Transverse colon (tissue), 4 donors: ENCODE results near the gene RELL1. TPM values are rescaled to one million over a fixed set of nuclear protein-coding genes. Genes with fewer than 3 reads are reported as not detected.

Experiments
- DNase-seq: peaks from one replicate; pipeline ENCODE4 v3.0.0-alpha.2; 2019
- H3K27ac ChIP-seq, 4 donors: fragments of 200-600 bp; sonication (generic); 2 replicates each; pipeline ENCODE4 v1.5.1; 2016 to 2018; ENCODE audit warnings: inconsistent platforms in 4 of 4
- H3K27me3 ChIP-seq: fragments of 200-600 bp; sonication (generic); 2 replicates; pipeline ENCODE4 v1.5.1; 2017; ENCODE audit warnings: inconsistent platforms
- H3K36me3 ChIP-seq, 4 donors: fragments of 200-600 bp; sonication (generic); 2 replicates each; pipeline ENCODE4 v1.5.1; 2017 to 2019; ENCODE audit warnings: inconsistent platforms in 4 of 4
- H3K4me1 ChIP-seq, 4 donors: fragments of 200-600 bp; sonication (generic); 2 replicates each; pipeline ENCODE4 v1.5.1; 2017 to 2020; ENCODE audit warnings: inconsistent platforms in 4 of 4
- H3K4me3 ChIP-seq, 4 donors: fragments of 200-600 bp; sonication (generic); 1 replicate in 1 of 4; 2 replicates in 3 of 4; pipeline versions ENCODE4 v1.5.1 to v1.6.1; 2017 to 2019; ENCODE audit warnings: inconsistent platforms in 4 of 4
- H3K9me3 ChIP-seq, 2 donors: fragments of 200-600 bp; sonication (generic); 2 replicates each; pipeline ENCODE4 v1.5.1; 2017 to 2019; ENCODE audit warnings: inconsistent platforms in 2 of 2
- CTCF ChIP-seq, 5 experiments: fragments of 200-600 bp in 3 of 5; fragments of 450-650 bp in 2 of 5; sonication (generic) in 3 of 5; IDR thresholded peaks; 1 replicate in 2 of 5; 2 replicates in 3 of 5; pipeline ENCODE4 v1.5.1; 2016 to 2017; ENCODE audit warnings: antibody characterized with exemption in 5 of 5, inconsistent platforms in 3 of 5, mild to moderate bottlenecking in 2 of 5, moderate library complexity in 1 of 5
- EP300 ChIP-seq: sonication (generic); formaldehyde crosslinking; IDR thresholded peaks from one replicate; pipeline ENCODE4 v1.6.1; 2017; ENCODE audit warnings: antibody characterized with exemption, low read depth
- POLR2A ChIP-seq: fragments of 450-650 bp; IDR thresholded peaks from one replicate; pipeline ENCODE4 v1.6.1; 2016; ENCODE audit warnings: antibody characterized with exemption, mild to moderate bottlenecking, moderate library complexity
- POLR2AphosphoS5 ChIP-seq, 3 donors: sonication (generic); formaldehyde crosslinking; IDR thresholded peaks; one replicate each; pipeline ENCODE4 v1.6.1; 2016; ENCODE audit warnings: antibody characterized with exemption in 3 of 3
- WGBS, 2 donors: methylation state at CpG; one replicate each; pipeline ENCODE4 v1.1.5; 2018; ENCODE audit warnings: low coverage in 1 of 2; 5-methylcytosine and 5-hydroxymethylcytosine counted together
- in situ Hi-C, 4 donors: fragments of 200-750 bp; cut with MboI; loops; one replicate each; pipeline versions ENCODE4 v1.15.0 to v1.15.1; 2017; ENCODE audit warnings: low sequenced_read_pairs in 3 of 4, low pct_ligation_motif_present in 1 of 4, low pct_unique_long_range_greater_than_20kb in 1 of 4
- intact Hi-C: fragments of 100-400 bp; cut with DNase I; formaldehyde crosslinking; loops from one replicate; pipeline ENCODE4 v1.15.1; 2023; ENCODE audit warnings: low total_unique reads
- total RNA-seq, 4 donors: library from RNA; depleted of rRNA; stranded (reverse); fragments of >200 nt; gene quantifications; one replicate each; pipeline ENCODE4 v1.1.0, GENCODE V29; 2016

RELL1 gene
- total RNA-seq, 4 donors from 2014 or later: 9.2 to 192 (median 107) TPM

- TF ChIP-seq POLR2AphosphoS5 (IDR thresholded peaks at IDR 0.05) (no peak), POLR2A (no peak), EP300 (no peak), CTCF (IDR thresholded peaks at IDR 0.05) (no peak)
- no peak for DNase-seq
- Histone ChIP-seq H3K4me3 (no peak overlapping the region), H3K27me3 (no peaks in the 10 kb centered on the region), H3K36me3 (peaks cover 0 to 3% (median 0%) of the 10 kb centered on the region in 4 donors), H3K9me3 (no peaks in the 10 kb centered on the region), H3K4me1 (no peaks in the 10 kb centered on the region), H3K27ac (no peak overlapping the region)
- intact Hi-C loops: no loop called here
- in situ Hi-C loops: loop anchor here in 2 of 4 donors (25.0 kb wide), 1 partner anchor 422 kb away; no protein-coding TSS in a partner anchor
- WGBS, 2 donors: 84 to 85% methylated on average over 5 of the region's 5 CpGs
Observed at GRCh38 chr4:37615059-37615719, 71.0 kb downstream of the RELL1 start.

GRCh38 chr4:37612811-37613210 lies 73.4 kb downstream of the RELL1 start:
- peaks cover 0 to 4% of the 10 kb centered on the region in 2 donors for H3K9me3 ChIP-seq

GRCh38 chr4:37609626-37610025 lies 76.5 kb downstream of the RELL1 start:
- TF ChIP-seq POLR2AphosphoS5 (IDR thresholded peaks at IDR 0.05) (no peak), POLR2A (no peak), CTCF (IDR thresholded peaks at IDR 0.05) (no peak), EP300 (no peak)
- Histone ChIP-seq H3K27ac (no peak overlapping the region), H3K36me3 (peaks cover 0 to 10% (median 0%) of the 10 kb centered on the region in 4 donors), H3K9me3 (peaks cover 0 to 4% of the 10 kb centered on the region in 2 donors), H3K4me3 (no peak overlapping the region), H3K27me3 (no peaks in the 10 kb centered on the region), H3K4me1 (no peaks in the 10 kb centered on the region)
- in situ Hi-C loops: loop anchor here (10.0 to 25.0 kb wide), 5 partner anchors 165 to 428 kb away; no protein-coding TSS in a partner anchor
- intact Hi-C loops: loop anchor here (10.0 kb wide), 2 partner anchors 185 to 425 kb away; no protein-coding TSS in a partner anchor
- no peak for DNase-seq

More at GRCh38 chr4:37612811-37613210, 73.4 kb downstream of the RELL1 start:
- no peak for DNase-seq
- no peak overlapping the region for H3K4me3 ChIP-seq
- H3K27me3 ChIP-seq: no peaks in the 10 kb centered on the region
- in situ Hi-C loops (loop anchor here in 2 of 4 donors (25.0 kb wide), 1 partner anchor 424 kb away; no protein-coding TSS in a partner anchor), intact Hi-C loops (no loop called here)
- H3K4me1 ChIP-seq: no peaks in the 10 kb centered on the region
- peaks cover 0 to 10% (median 0%) of the 10 kb centered on the region in 4 donors for H3K36me3 ChIP-seq
- WGBS, 2 donors: 89 to 94% methylated on average over 1 of the region's 1 CpG
- no peak overlapping the region for H3K27ac ChIP-seq
- TF ChIP-seq POLR2AphosphoS5 (IDR thresholded peaks at IDR 0.05) (no peak), POLR2A (no peak), EP300 (no peak), CTCF (IDR thresholded peaks at IDR 0.05) (no peak)

GRCh38 chr4:37607018-37607417 lies 79.2 kb downstream of the RELL1 start:
- peaks cover 0 to 4% of the 10 kb centered on the region in 2 donors for H3K9me3 ChIP-seq
- 82 to 86% methylated on average over 4 to 5 of the region's 5 CpGs for WGBS, 2 donors
- no peaks in the 10 kb centered on the region for H3K27me3 ChIP-seq
- peaks cover 0 to 3% (median 1%) of the 10 kb centered on the region in 4 donors for H3K4me1 ChIP-seq
- H3K4me3 ChIP-seq: no peak overlapping the region
- TF ChIP-seq EP300 (no peak), CTCF (IDR thresholded peaks at IDR 0.05) (no peak), POLR2A (no peak), POLR2AphosphoS5 (IDR thresholded peaks at IDR 0.05) (no peak)
- no peak for DNase-seq
- intact Hi-C loops (loop anchor here (10.0 kb wide), 2 partner anchors 188 to 428 kb away; no protein-coding TSS in a partner anchor), in situ Hi-C loops (loop anchor here (10.0 to 25.0 kb wide), 5 partner anchors 168 to 430 kb away; no protein-coding TSS in a partner anchor)
- peaks cover 0 to 10% (median 0%) of the 10 kb centered on the region in 4 donors for H3K36me3 ChIP-seq
- H3K27ac ChIP-seq: no peak overlapping the region
